H54 (cell line): ENCODE data around the gene COL17A1.

Source experiments
- DNase-seq: peaks from one replicate; pipeline ENCODE4 v3.0.0; 2011; ENCODE audit warnings: low spot score, mixed read lengths; ENCODE audit not compliant: insufficient read length
- FAIRE-seq: peaks from 3 replicates; lab custom pipeline; 2011; peaks lifted over from hg19 to GRCh38; lab: Jason Lieb, UNC
- POLR2A ChIP-seq: IDR thresholded peaks from 2 replicates; pipeline ENCODE4 v1.6.1; 2011; ENCODE audit warnings: low read depth, mild to moderate bottlenecking, low read length

COL17A1 gene

GRCh38 chr10:104104926-104105325 is 19.2 kb upstream of the COL17A1 start:
- no peak for TF ChIP-seq POLR2A
- no peak for DNase-seq
- peak; percentile 11 for FAIRE-seq

GRCh38 chr10:104104418-104104817 is 18.7 kb upstream of the COL17A1 start:
- no peak for FAIRE-seq
- no peak for DNase-seq
- no peak for TF ChIP-seq POLR2A

- FAIRE-seq (no peak), DNase-seq (no peak)
- no peak for TF ChIP-seq POLR2A
Measured at GRCh38 chr10:104103956-104104355, 18.3 kb upstream of the COL17A1 start.

GRCh38 chr10:104101902-104102301 is 16.2 kb upstream of the COL17A1 start:
- DNase-seq (no peak), FAIRE-seq (no peak)
- no peak for TF ChIP-seq POLR2A

- no peak for TF ChIP-seq POLR2A
- DNase-seq (no peak), FAIRE-seq (no peak)
Measured at GRCh38 chr10:104100795-104101194, 15.1 kb upstream of the COL17A1 start.

GRCh38 chr10:104099941-104100340 is 14.3 kb upstream of the COL17A1 start:
- no peak for TF ChIP-seq POLR2A
- FAIRE-seq (no peak), DNase-seq (no peak)

- FAIRE-seq (no peak), DNase-seq (no peak)
- no peak for TF ChIP-seq POLR2A
Measured at GRCh38 chr10:104099269-104099668, 13.6 kb upstream of the COL17A1 start.

- TF ChIP-seq POLR2A = no peak
- no peak for FAIRE-seq
- no peak for DNase-seq
Measured at GRCh38 chr10:104098358-104098925, 12.8 kb upstream of the COL17A1 start.

GRCh38 chr10:104096692-104097091 is 11.0 kb upstream of the COL17A1 start:
- FAIRE-seq (no peak), DNase-seq (no peak)
- TF ChIP-seq POLR2A = no peak

GRCh38 chr10:104092749-104093148 is 7.1 kb upstream of the COL17A1 start:
- no peak for FAIRE-seq
- DNase-seq = no peak
- TF ChIP-seq POLR2A = no peak

- DNase-seq (no peak), FAIRE-seq (no peak)
- no peak for TF ChIP-seq POLR2A
Measured at GRCh38 chr10:104090611-104091010, 4.9 kb upstream of the COL17A1 start.

- FAIRE-seq (no peak), DNase-seq (no peak)
- TF ChIP-seq POLR2A = no peak
Measured at GRCh38 chr10:104089621-104090020, 3.9 kb upstream of the COL17A1 start.

GRCh38 chr10:104088239-104088638 is 2.6 kb upstream of the COL17A1 start:
- no peak for DNase-seq
- no peak for FAIRE-seq

GRCh38 chr10:104084482-104085142 is 1.1 kb downstream of the COL17A1 start:
- no peak for TF ChIP-seq POLR2A
- FAIRE-seq (no peak), DNase-seq (no peak)

More at GRCh38 chr10:104088239-104088638, 2.6 kb upstream of the COL17A1 start:
- TF ChIP-seq POLR2A = no peak

- FAIRE-seq (no peak), DNase-seq (no peak)
Measured at GRCh38 chr10:104081998-104082397, 3.7 kb downstream of the COL17A1 start.

More at GRCh38 chr10:104081998-104082397, 3.7 kb downstream of the COL17A1 start:
- no peak for TF ChIP-seq POLR2A
